Measurements from ENCODE around the gene SPAG9.

DNA sequence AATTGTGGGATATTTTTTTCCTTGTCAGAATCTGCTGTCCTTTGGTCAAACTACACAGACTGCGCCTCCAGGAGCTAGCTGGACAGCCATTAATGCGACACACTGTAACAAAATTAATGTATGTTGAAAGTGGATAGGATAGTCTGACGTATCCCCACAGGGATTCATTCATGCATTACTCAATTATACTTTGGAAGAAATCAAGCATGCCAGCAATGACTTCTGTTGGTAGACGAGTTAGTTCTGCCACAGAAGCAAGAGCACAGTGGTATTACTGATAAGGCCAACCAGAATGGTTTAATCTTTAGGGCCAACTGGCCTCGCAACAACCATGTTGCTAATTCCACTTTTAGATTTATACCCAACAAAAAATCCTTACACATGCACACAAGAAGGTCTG lies 148.1 kb downstream of the SPAG9 start:
- TF ChIP-seq, protein P1, sequence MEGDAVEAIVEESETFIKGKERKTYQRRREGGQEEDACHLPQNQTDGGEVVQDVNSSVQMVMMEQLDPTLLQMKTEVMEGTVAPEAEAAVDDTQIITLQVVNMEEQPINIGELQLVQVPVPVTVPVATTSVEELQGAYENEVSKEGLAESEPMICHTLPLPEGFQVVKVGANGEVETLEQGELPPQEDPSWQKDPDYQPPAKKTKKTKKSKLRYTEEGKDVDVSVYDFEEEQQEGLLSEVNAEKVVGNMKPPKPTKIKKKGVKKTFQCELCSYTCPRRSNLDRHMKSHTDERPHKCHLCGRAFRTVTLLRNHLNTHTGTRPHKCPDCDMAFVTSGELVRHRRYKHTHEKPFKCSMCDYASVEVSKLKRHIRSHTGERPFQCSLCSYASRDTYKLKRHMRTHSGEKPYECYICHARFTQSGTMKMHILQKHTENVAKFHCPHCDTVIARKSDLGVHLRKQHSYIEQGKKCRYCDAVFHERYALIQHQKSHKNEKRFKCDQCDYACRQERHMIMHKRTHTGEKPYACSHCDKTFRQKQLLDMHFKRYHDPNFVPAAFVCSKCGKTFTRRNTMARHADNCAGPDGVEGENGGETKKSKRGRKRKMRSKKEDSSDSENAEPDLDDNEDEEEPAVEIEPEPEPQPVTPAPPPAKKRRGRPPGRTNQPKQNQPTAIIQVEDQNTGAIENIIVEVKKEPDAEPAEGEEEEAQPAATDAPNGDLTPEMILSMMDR (IDR thresholded peaks at IDR 0.05): no peak
- TF ChIP-seq, protein P2, sequence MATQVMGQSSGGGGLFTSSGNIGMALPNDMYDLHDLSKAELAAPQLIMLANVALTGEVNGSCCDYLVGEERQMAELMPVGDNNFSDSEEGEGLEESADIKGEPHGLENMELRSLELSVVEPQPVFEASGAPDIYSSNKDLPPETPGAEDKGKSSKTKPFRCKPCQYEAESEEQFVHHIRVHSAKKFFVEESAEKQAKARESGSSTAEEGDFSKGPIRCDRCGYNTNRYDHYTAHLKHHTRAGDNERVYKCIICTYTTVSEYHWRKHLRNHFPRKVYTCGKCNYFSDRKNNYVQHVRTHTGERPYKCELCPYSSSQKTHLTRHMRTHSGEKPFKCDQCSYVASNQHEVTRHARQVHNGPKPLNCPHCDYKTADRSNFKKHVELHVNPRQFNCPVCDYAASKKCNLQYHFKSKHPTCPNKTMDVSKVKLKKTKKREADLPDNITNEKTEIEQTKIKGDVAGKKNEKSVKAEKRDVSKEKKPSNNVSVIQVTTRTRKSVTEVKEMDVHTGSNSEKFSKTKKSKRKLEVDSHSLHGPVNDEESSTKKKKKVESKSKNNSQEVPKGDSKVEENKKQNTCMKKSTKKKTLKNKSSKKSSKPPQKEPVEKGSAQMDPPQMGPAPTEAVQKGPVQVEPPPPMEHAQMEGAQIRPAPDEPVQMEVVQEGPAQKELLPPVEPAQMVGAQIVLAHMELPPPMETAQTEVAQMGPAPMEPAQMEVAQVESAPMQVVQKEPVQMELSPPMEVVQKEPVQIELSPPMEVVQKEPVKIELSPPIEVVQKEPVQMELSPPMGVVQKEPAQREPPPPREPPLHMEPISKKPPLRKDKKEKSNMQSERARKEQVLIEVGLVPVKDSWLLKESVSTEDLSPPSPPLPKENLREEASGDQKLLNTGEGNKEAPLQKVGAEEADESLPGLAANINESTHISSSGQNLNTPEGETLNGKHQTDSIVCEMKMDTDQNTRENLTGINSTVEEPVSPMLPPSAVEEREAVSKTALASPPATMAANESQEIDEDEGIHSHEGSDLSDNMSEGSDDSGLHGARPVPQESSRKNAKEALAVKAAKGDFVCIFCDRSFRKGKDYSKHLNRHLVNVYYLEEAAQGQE (IDR thresholded peaks at IDR 0.05; ENCODE audit: insufficient read depth in 1 of 2, low read depth in 2 of 2, low read length in 1 of 2): no peak
- TF ChIP-seq POLR2AphosphoS5 (IDR thresholded peaks at IDR 0.05; ENCODE audit: low read depth, low read length): no peak
- TF ChIP-seq SIN3A (IDR thresholded peaks at IDR 0.05; ENCODE audit: borderline replicate concordance, insufficient read depth, low read depth, low read length): no peak

Data from Panc1 (cell line).